SK-N-SH (cell line): Measurements from ENCODE around the gene IRF2BP2. TPM values are rescaled to one million over a fixed set of nuclear protein-coding genes. Genes with fewer than 3 reads are reported as not detected.

Experiments
- CTCF ChIA-PET: fragments of 300-600, 350-600 bp; formaldehyde crosslinking; extraction: SDS; loops from one replicate; lab custom pipeline; 2021; lab: Yijun Ruan, JAX
- POLR2A ChIA-PET: fragments of 350-600 bp; sonication (Branson Sonifier 250); formaldehyde crosslinking; extraction: SDS; loops from one replicate; lab custom pipeline; 2020; ENCODE audit warnings: antibody characterized with exemption, inconsistent platforms; lab: Yijun Ruan, JAX
- DNase-seq: peaks from one replicate; pipeline ENCODE4 v3.0.0; 2012
- H2AFZ ChIP-seq: fragments of 200-600 bp; sonication (generic); 2 replicates; pipeline ENCODE4 v1.8.1; 2016; ENCODE audit warnings: antibody characterized with exemption, mild to moderate bottlenecking, low read depth
- H3F3A ChIP-seq: fragments of 200-600 bp; sonication (generic); replicated peaks from 2 replicates; pipeline ENCODE3; 2016; ENCODE audit warnings: antibody characterized with exemption, mild to moderate bottlenecking; ENCODE audit not compliant: insufficient read depth
- H3K27ac ChIP-seq, 2 experiments: fragments of 200-500 bp in 1 of 2; fragments of 200-600 bp in 1 of 2; sonication (Bioruptor generic) in 1 of 2; sonication (generic), shearing (Covaris generic) in 1 of 2; 2 replicates each; pipeline versions ENCODE4 v1.5.1 to v1.6.1; 2014 to 2016; ENCODE audit warnings: low read depth in 2 of 2, inconsistent platforms in 1 of 2, low read length in 1 of 2, mild to moderate bottlenecking in 1 of 2, mixed read lengths in 1 of 2
- H3K27me3 ChIP-seq: fragments of 200-600 bp; sonication (generic), shearing (Covaris generic); 2 replicates; pipeline ENCODE4 v1.6.1; 2016; ENCODE audit warnings: mixed run types; ENCODE audit not compliant: insufficient read depth
- H3K36me3 ChIP-seq, 2 experiments: fragments of 200-500 bp in 1 of 2; fragments of 200-600 bp in 1 of 2; sonication (Bioruptor generic) in 1 of 2; sonication (generic) in 1 of 2; replicated peaks in 1 of 2; 2 replicates each; pipeline versions ENCODE3 to v1.5.1; 2014 to 2016; ENCODE audit warnings: low read length in 1 of 2, mild to moderate bottlenecking in 1 of 2; ENCODE audit not compliant: insufficient read depth in 2 of 2, control insufficient read depth in 1 of 2
- H3K4me1 ChIP-seq, 2 experiments: fragments of 200-500 bp in 1 of 2; fragments of 200-600 bp in 1 of 2; sonication (Bioruptor generic) in 1 of 2; sonication (generic), shearing (Covaris generic) in 1 of 2; 2 replicates each; pipeline versions ENCODE4 v1.5.1 to v1.6.1; 2014 to 2016; ENCODE audit warnings: low read depth in 1 of 2, low read length in 1 of 2, mixed run types in 1 of 2; ENCODE audit not compliant: insufficient read depth in 2 of 2, control insufficient read depth in 1 of 2
- H3K4me2 ChIP-seq: fragments of 200-600 bp; sonication (generic), shearing (Covaris generic); 2 replicates; pipeline ENCODE4 v1.6.1; 2017; ENCODE audit warnings: mixed run types
- H3K4me3 ChIP-seq, 2 experiments: fragments of 200-500 bp in 1 of 2; fragments of 200-600 bp in 1 of 2; sonication (Bioruptor generic) in 1 of 2; sonication (generic), shearing (Covaris generic) in 1 of 2; 2 replicates each; pipeline versions ENCODE4 v1.5.1 to v1.8.1; 2014 to 2016; ENCODE audit warnings: low read depth in 2 of 2, inconsistent platforms in 1 of 2, low read length in 1 of 2, mild to moderate bottlenecking in 1 of 2, mixed read lengths in 1 of 2, moderate library complexity in 1 of 2
- H3K79me2 ChIP-seq: fragments of 200-600 bp; sonication (generic); 2 replicates; pipeline ENCODE4 v1.8.1; 2017; ENCODE audit warnings: mild to moderate bottlenecking; ENCODE audit not compliant: insufficient read depth
- H3K9ac ChIP-seq: fragments of 200-600 bp; sonication (generic); 2 replicates; pipeline ENCODE4 v1.6.1; 2017; ENCODE audit warnings: mixed run types
- H3K9me2 ChIP-seq: fragments of 200-600 bp; sonication (generic); 2 replicates; pipeline ENCODE4 v1.6.1; 2017; ENCODE audit warnings: mixed run types
- H3K9me3 ChIP-seq: fragments of 200-600 bp; sonication (generic); 2 replicates; pipeline ENCODE4 v1.6.1; 2017; ENCODE audit warnings: mixed run types, mild to moderate bottlenecking, moderate library complexity
- H4K20me1 ChIP-seq: fragments of 200-600 bp; sonication (generic); 2 replicates; pipeline ENCODE4 v1.6.1; 2017; ENCODE audit warnings: mild to moderate bottlenecking, mixed run types; ENCODE audit not compliant: insufficient read depth
- CHD2 ChIP-seq: fragments of 150-350 bp; IDR thresholded peaks from 2 replicates; pipeline ENCODE4 v1.6.1; 2018; ENCODE audit warnings: low read length; ENCODE audit not compliant: partially characterized antibody
- ELF1 ChIP-seq: IDR thresholded peaks from 2 replicates; pipeline ENCODE4 v1.4.0; 2012
- EP300 ChIP-seq, 2 experiments: IDR thresholded peaks; 2 replicates each; pipeline versions ENCODE4 v1.4.0 to v1.6.1; 2012; ENCODE audit warnings: borderline replicate concordance in 1 of 2, low read depth in 1 of 2, low read length in 1 of 2
- EZH2phosphoT487 ChIP-seq: fragments of 200-600 bp; sonication (generic); IDR thresholded peaks from 2 replicates; pipeline ENCODE4 v1.6.1; 2017; ENCODE audit warnings: low read depth, mixed run types, mild to moderate bottlenecking, antibody characterized with exemption, moderate library complexity, borderline replicate concordance
- GABPA ChIP-seq: IDR thresholded peaks from 2 replicates; pipeline ENCODE4 v1.4.0; 2012; ENCODE audit warnings: low read depth, mild to moderate bottlenecking
- IRF3 ChIP-seq: fragments of 150-350 bp; IDR thresholded peaks from 2 replicates; pipeline ENCODE4 v1.6.1; 2016; ENCODE audit warnings: mild to moderate bottlenecking, low read depth, low read length
- JUND ChIP-seq: IDR thresholded peaks from 2 replicates; pipeline ENCODE4 v1.4.0; 2012
- MAX ChIP-seq: IDR thresholded peaks from 2 replicates; pipeline ENCODE4 v1.4.0; 2012; ENCODE audit warnings: low read depth
- MEF2A ChIP-seq: IDR thresholded peaks from 2 replicates; pipeline ENCODE4 v1.4.0; 2012; ENCODE audit warnings: low read depth, borderline replicate concordance
- MXI1 ChIP-seq: IDR thresholded peaks from 2 replicates; pipeline ENCODE4 v1.6.1; 2012; ENCODE audit warnings: mild to moderate bottlenecking, low read depth, low read length, improper control_type of control experiment
- NRF1 ChIP-seq: IDR thresholded peaks from 2 replicates; pipeline ENCODE4 v1.6.1; 2012; ENCODE audit warnings: low read depth, mild to moderate bottlenecking, low read length
- PBX3 ChIP-seq: IDR thresholded peaks from 2 replicates; pipeline ENCODE4; 2012
- POLR2AphosphoS5 ChIP-seq: IDR thresholded peaks from 2 replicates; pipeline ENCODE4 v1.6.1; 2012; ENCODE audit warnings: low read depth, low read length
- RAD21 ChIP-seq: IDR thresholded peaks from 2 replicates; pipeline ENCODE4 v1.6.1; 2012; ENCODE audit warnings: mild to moderate bottlenecking, low read length
- RFX5 ChIP-seq: IDR thresholded peaks from 2 replicates; pipeline ENCODE4 v1.6.1; 2012; ENCODE audit warnings: mild to moderate bottlenecking, improper control_type of control experiment, low read length
- SIN3A ChIP-seq: IDR thresholded peaks from 2 replicates; pipeline ENCODE4 v1.6.1; 2012; ENCODE audit warnings: low read depth, mild to moderate bottlenecking, low read length, moderate library complexity, borderline replicate concordance
- SMC3 ChIP-seq: IDR thresholded peaks from 2 replicates; pipeline ENCODE4 v1.6.1; 2012; ENCODE audit warnings: low read depth, low read length, improper control_type of control experiment
- TAF1 ChIP-seq: IDR thresholded peaks from 2 replicates; pipeline ENCODE4 v1.6.1; 2012; ENCODE audit warnings: low read depth, mild to moderate bottlenecking, low read length, moderate library complexity, borderline replicate concordance
- USF1 ChIP-seq: IDR thresholded peaks from 2 replicates; pipeline ENCODE4 v1.4.0; 2012; ENCODE audit warnings: low read depth, borderline replicate concordance
- YY1 ChIP-seq: IDR thresholded peaks from 2 replicates; pipeline ENCODE4 v1.4.0; 2012; ENCODE audit warnings: low read depth, mild to moderate bottlenecking
- WGBS: methylation state at CpG from one replicate; pipeline ENCODE4 v1.1.6; 2017; ENCODE audit warnings: low lambda C conversion rate; 5-methylcytosine and 5-hydroxymethylcytosine counted together
- polyA plus RNA-seq, 3 experiments: library from polyadenylated mRNA; depleted of rRNA; stranded (reverse); fragments of >200 nt; gene quantifications; 2 replicates each; pipeline ENCODE4 v1.2.3, GENCODE V29; 2012

IRF2BP2 gene
- polyA plus RNA-seq, 1 of the 3 experiments (the other 2 are of a cell fraction) = 73.9 TPM

- Histone ChIP-seq H3K4me2 (no peak overlapping the region), H3K9ac (no peak overlapping the region), H3F3A (no peaks in the 10 kb centered on the region), H3K4me3 (no peak overlapping the region), H3K27ac (peak overlapping the region in 1 of 2 experiments; percentile 97; a peak in 2 of 4 replicates), H3K9me3 (no peaks in the 10 kb centered on the region), H3K9me2 (no peaks in the 10 kb centered on the region)
- 82% methylated on average over 6 of the region's 6 CpGs for WGBS
- CTCF ChIA-PET = interaction anchor here (0.8 to 2.4 kb wide), 3 partner anchors 10 to 71 kb away, joined by 3 to 13 read pairs (median 3); no protein-coding TSS in a partner anchor
- TF ChIP-seq TAF1 = no peak
- TF ChIP-seq ELF1 = no peak
- TF ChIP-seq MEF2A = no peak
- TF ChIP-seq NRF1 = no peak
- TF ChIP-seq JUND = no peak
- TF ChIP-seq MAX = no peak
- no peak for TF ChIP-seq PBX3
- no peak for TF ChIP-seq RFX5
- TF ChIP-seq CHD2 = no peak
- TF ChIP-seq EZH2phosphoT487 = no peak
- TF ChIP-seq IRF3 = no peak
- TF ChIP-seq RAD21 = no peak
- TF ChIP-seq POLR2AphosphoS5 = no peak
- no peak for TF ChIP-seq SIN3A
- TF ChIP-seq EP300 (IDR thresholded peaks at IDR 0.05; ENCODE audit: borderline replicate concordance in 1 of 2, low read depth in 1 of 2, low read length in 1 of 2) = no peak
- TF ChIP-seq MXI1 = no peak
- TF ChIP-seq SMC3 = no peak
- no peak for TF ChIP-seq YY1
- no peak for TF ChIP-seq USF1
- TF ChIP-seq GABPA = no peak
- TF ChIP-seq, all 33 proteins: peak for 0
- no peaks in the 10 kb centered on the region for H3K79me2 ChIP-seq
- H3K4me1 ChIP-seq = peaks cover 0 to 37% of the 10 kb centered on the region in 2 experiments; a peak in 3 of 4 replicates
- no peak for DNase-seq
- H3K27me3 ChIP-seq = no peaks in the 10 kb centered on the region
- H3K36me3 ChIP-seq = no peaks in the 10 kb centered on the region
- no peak overlapping the region for H2AFZ ChIP-seq
- H4K20me1 ChIP-seq = no peaks in the 10 kb centered on the region
- POLR2A ChIA-PET = no interaction called here
These were observed 39.5 kb downstream of the IRF2BP2 start for GRCh38 chr1:234570329-234571120.
